Measurements from ENCODE around the gene RACGAP1. TPM values are rescaled to one million over a fixed set of nuclear protein-coding genes. Genes with fewer than 3 reads are reported as not detected.

Gene RACGAP1
- total RNA-seq, 1 donor from 2014 or later, result 5.3 TPM

- DNase-seq (ENCODE audit: low spot score), result no peak
Measured at GRCh38 chr12:49985981-49986380, 39.3 kb downstream of the RACGAP1 start.

- DNase-seq (ENCODE audit: low spot score), result no peak
Measured at GRCh38 chr12:49984476-49985359, 40.6 kb downstream of the RACGAP1 start.

GRCh38 chr12:49983892-49984291 lies 41.4 kb downstream of the RACGAP1 start:
- DNase-seq (ENCODE audit: low spot score), result no peak

GRCh38 chr12:49982246-49983087 lies 42.8 kb downstream of the RACGAP1 start:
- DNase-seq (ENCODE audit: low spot score), result no peak

GRCh38 chr12:49980501-49981349 lies 44.6 kb downstream of the RACGAP1 start:
- no peak for DNase-seq (ENCODE audit: low spot score)

- DNase-seq (ENCODE audit: low spot score), result no peak
Measured at GRCh38 chr12:49979791-49980190, 45.5 kb downstream of the RACGAP1 start.

GRCh38 chr12:49979016-49979586 lies 46.2 kb downstream of the RACGAP1 start:
- no peak for DNase-seq (ENCODE audit: low spot score)

GRCh38 chr12:49978125-49978524 lies 47.2 kb downstream of the RACGAP1 start:
- DNase-seq (ENCODE audit: low spot score), result no peak

GRCh38 chr12:49976557-49976956 lies 48.7 kb downstream of the RACGAP1 start:
- no peak for DNase-seq (ENCODE audit: low spot score)

GRCh38 chr12:49975318-49975761 lies 50.0 kb downstream of the RACGAP1 start:
- DNase-seq (ENCODE audit: low spot score), result no peak

- DNase-seq (ENCODE audit: low spot score), result no peak
Measured at GRCh38 chr12:49974677-49975317, 50.5 kb downstream of the RACGAP1 start.

GRCh38 chr12:49974231-49974675 lies 51.0 kb downstream of the RACGAP1 start:
- DNase-seq (ENCODE audit: low spot score), result no peak

- DNase-seq (ENCODE audit: low spot score), result no peak
Measured at GRCh38 chr12:49973361-49973830, 51.9 kb downstream of the RACGAP1 start.

- DNase-seq (ENCODE audit: low spot score), result no peak
Measured at GRCh38 chr12:49972641-49973360, 52.5 kb downstream of the RACGAP1 start, which contains the start of gene AQP6. Gene AQP6 (plus strand): TSS chr12:49972947. CDS start chr12:49973174, 227 bp downstream.

GRCh38 chr12:49972129-49972528 lies 53.2 kb downstream of the RACGAP1 start:
- DNase-seq (ENCODE audit: low spot score), result no peak

- no peak for DNase-seq (ENCODE audit: low spot score)
Measured at GRCh38 chr12:49971141-49971540, 54.2 kb downstream of the RACGAP1 start.

- no peak for DNase-seq (ENCODE audit: low spot score)
Measured at GRCh38 chr12:49970658-49971057, 54.6 kb downstream of the RACGAP1 start.

- no peak for DNase-seq (ENCODE audit: low spot score)
Measured at GRCh38 chr12:49969651-49970429, 55.5 kb downstream of the RACGAP1 start.

GRCh38 chr12:49969027-49969426 lies 56.3 kb downstream of the RACGAP1 start:
- DNase-seq (ENCODE audit: low spot score), result no peak

All from ureter (tissue), 1 donor.